Measurements from ENCODE around the gene MZB1. TPM values are rescaled to one million over a fixed set of nuclear protein-coding genes. Genes with fewer than 3 reads are reported as not detected.

MZB1 gene
- total and polyA plus RNA-seq, 8 donors, result 0.28 to 11.6 (median 0.67) TPM; not detected in 3

- H3K9me3 ChIP-seq, result no peaks in the 10 kb centered on the region
- no peaks in the 10 kb centered on the region for H3K36me3 ChIP-seq
- intact Hi-C loops (cut with DNase I), result no loop called here
- no peak overlapping the region for H3K4me3 ChIP-seq
- peaks cover 0 to 5% (median 0%) of the 10 kb centered on the region in 3 donors for H3K4me1 ChIP-seq
- H3K27ac ChIP-seq, result no peak overlapping the region
- TF ChIP-seq, protein P1, sequence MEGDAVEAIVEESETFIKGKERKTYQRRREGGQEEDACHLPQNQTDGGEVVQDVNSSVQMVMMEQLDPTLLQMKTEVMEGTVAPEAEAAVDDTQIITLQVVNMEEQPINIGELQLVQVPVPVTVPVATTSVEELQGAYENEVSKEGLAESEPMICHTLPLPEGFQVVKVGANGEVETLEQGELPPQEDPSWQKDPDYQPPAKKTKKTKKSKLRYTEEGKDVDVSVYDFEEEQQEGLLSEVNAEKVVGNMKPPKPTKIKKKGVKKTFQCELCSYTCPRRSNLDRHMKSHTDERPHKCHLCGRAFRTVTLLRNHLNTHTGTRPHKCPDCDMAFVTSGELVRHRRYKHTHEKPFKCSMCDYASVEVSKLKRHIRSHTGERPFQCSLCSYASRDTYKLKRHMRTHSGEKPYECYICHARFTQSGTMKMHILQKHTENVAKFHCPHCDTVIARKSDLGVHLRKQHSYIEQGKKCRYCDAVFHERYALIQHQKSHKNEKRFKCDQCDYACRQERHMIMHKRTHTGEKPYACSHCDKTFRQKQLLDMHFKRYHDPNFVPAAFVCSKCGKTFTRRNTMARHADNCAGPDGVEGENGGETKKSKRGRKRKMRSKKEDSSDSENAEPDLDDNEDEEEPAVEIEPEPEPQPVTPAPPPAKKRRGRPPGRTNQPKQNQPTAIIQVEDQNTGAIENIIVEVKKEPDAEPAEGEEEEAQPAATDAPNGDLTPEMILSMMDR (IDR thresholded peaks at IDR 0.05), result no peak
- WGBS, 2 donors, result 91 to 94% methylated on average over 10 of the region's 10 CpGs
- DNase-seq (peak in 1 of 6 donors; percentile 35), ATAC-seq (no peak), FAIRE-seq (no peak)
- H3K27me3 ChIP-seq, result no peaks in the 10 kb centered on the region
Measured at GRCh38 chr5:139401546-139401945, 11.8 kb upstream of the MZB1 start.

GRCh38 chr5:139399501-139400121, 9.9 kb upstream of the MZB1 start:
- no peak overlapping the region for H3K4me3 ChIP-seq
- no peaks in the 10 kb centered on the region for H3K36me3 ChIP-seq
- WGBS, 2 donors, result 74 to 84% methylated on average over 6 of the region's 6 CpGs
- H3K4me1 ChIP-seq, result peaks cover 0 to 6% (median 0%) of the 10 kb centered on the region in 3 donors
- no peak for ATAC-seq
- no peak overlapping the region for H3K27ac ChIP-seq
- no peak for FAIRE-seq
- TF ChIP-seq, protein P1 (IDR thresholded peaks at IDR 0.05), result no peak
- DNase-seq, result peak in 1 of 6 donors; percentile 8
- H3K9me3 ChIP-seq, result no peaks in the 10 kb centered on the region
- intact Hi-C loops (cut with DNase I), result no loop called here
- peaks cover 0 to 5% (median 0%) of the 10 kb centered on the region in 4 donors for H3K27me3 ChIP-seq

GRCh38 chr5:139397921-139398320, 8.2 kb upstream of the MZB1 start:
- TF ChIP-seq, protein P1 (IDR thresholded peaks at IDR 0.05), result no peak
- H3K9me3 ChIP-seq, result no peaks in the 10 kb centered on the region

GRCh38 chr5:139396691-139397090, 7.0 kb upstream of the MZB1 start:
- WGBS, 2 donors, result 86 to 90% methylated on average over 8 of the region's 8 CpGs
- FAIRE-seq, result no peak
- Histone ChIP-seq H3K36me3 (no peaks in the 10 kb centered on the region), H3K27me3 (peaks cover 0 to 6% (median 2%) of the 10 kb centered on the region in 4 donors), H3K4me1 (peaks cover 0 to 6% (median 0%) of the 10 kb centered on the region in 3 donors), H3K9me3 (no peaks in the 10 kb centered on the region), H3K4me3 (no peak overlapping the region), H3K27ac (no peak overlapping the region)
- TF ChIP-seq, protein P1 (IDR thresholded peaks at IDR 0.05), result no peak
- DNase-seq, result peak in 3 of 6 donors; percentile 8 to 45 (median 39)
- intact Hi-C loops (cut with DNase I), result no loop called here
- ATAC-seq, result no peak

More at GRCh38 chr5:139397921-139398320, 8.2 kb upstream of the MZB1 start:
- peaks cover 0 to 6% (median 0%) of the 10 kb centered on the region in 3 donors for H3K4me1 ChIP-seq
- H3K36me3 ChIP-seq, result no peaks in the 10 kb centered on the region
- ATAC-seq (no peak), DNase-seq (peak in 2 of 6 donors; percentile 6 to 28), FAIRE-seq (no peak)
- no peak overlapping the region for H3K4me3 ChIP-seq
- peaks cover 0 to 6% (median 2%) of the 10 kb centered on the region in 4 donors for H3K27me3 ChIP-seq
- H3K27ac ChIP-seq, result no peak overlapping the region
- intact Hi-C loops (cut with DNase I), result no loop called here
- WGBS, 2 donors, result 38 to 40% methylated on average over 6 of the region's 6 CpGs

All from pancreas (tissue), 10 donors.